Stimulated activated effector memory CD8-positive, alpha-beta T cell treated with anti-CD3 and anti-CD28 coated beads, Interleukin-12 subunit alpha, Interleukin-12 subunit beta, amount 100 ng/mL, for 72 hours (primary cell): ENCODE data around the gene SLC25A1.
A peak's percentile ranks its signal among the peaks of the same experiment; 100 is the strongest.

Experiments
- ATAC-seq: fragments of 150-1000 bp; cut with Tn5 transposase; 2 replicates; pipeline ENCODE4 v1.10.0; 2021
- DNase-seq, 2 donors: peaks; one replicate each; pipeline ENCODE4 v3.0.0; 2021 to 2022; ENCODE audit warnings: low spot score in 2 of 2
- H3K27ac Mint-ChIP-seq: one replicate; pipeline ENCODE4 v1.8.0; 2022; ENCODE audit warnings: mild to moderate bottlenecking, mixed read lengths
- H3K36me3 Mint-ChIP-seq: one replicate; pipeline ENCODE4 v1.8.0; 2022; ENCODE audit warnings: mild to moderate bottlenecking, mixed read lengths
- H3K4me1 Mint-ChIP-seq: one replicate; pipeline ENCODE4 v1.8.0; 2022; ENCODE audit warnings: mixed read lengths
- H3K4me3 Mint-ChIP-seq: one replicate; pipeline ENCODE4 v1.8.0; 2022; ENCODE audit warnings: mild to moderate bottlenecking, mixed read lengths
- H3K9me3 Mint-ChIP-seq: one replicate; pipeline ENCODE4 v1.8.0; 2022; ENCODE audit warnings: mixed read lengths

The SLC25A1 gene

GRCh38 chr22:19178065-19178656 lies 375 bp downstream of the SLC25A1 start:
- no peak overlapping the region for H3K27ac Mint-ChIP-seq
- H3K4me1 Mint-ChIP-seq, result peaks cover 43% of the 10 kb centered on the region
- ATAC-seq (peak; percentile 60), DNase-seq (peak in 1 of 2 donors; percentile 52)
- peaks cover 5% of the 10 kb centered on the region for H3K36me3 Mint-ChIP-seq
- H3K4me3 Mint-ChIP-seq, result peak overlapping the region; percentile 66
- H3K9me3 Mint-ChIP-seq, result no peaks in the 10 kb centered on the region

- H3K4me3 Mint-ChIP-seq, result peak overlapping the region; percentile 66
- H3K27ac Mint-ChIP-seq, result no peak overlapping the region
- no peaks in the 10 kb centered on the region for H3K9me3 Mint-ChIP-seq
- peaks cover 47% of the 10 kb centered on the region for H3K4me1 Mint-ChIP-seq
- no peak for DNase-seq
- no peak for ATAC-seq
- H3K36me3 Mint-ChIP-seq, result peaks cover 8% of the 10 kb centered on the region
These were observed 1.1 kb downstream of the SLC25A1 start for GRCh38 chr22:19177164-19178064.

GRCh38 chr22:19176732-19177131 lies 1.8 kb downstream of the SLC25A1 start:
- H3K36me3 Mint-ChIP-seq, result peaks cover 8% of the 10 kb centered on the region
- DNase-seq, result no peak
- H3K4me1 Mint-ChIP-seq, result peaks cover 46% of the 10 kb centered on the region
- H3K4me3 Mint-ChIP-seq, result peak overlapping the region; percentile 66
- no peaks in the 10 kb centered on the region for H3K9me3 Mint-ChIP-seq
- ATAC-seq, result no peak
- H3K27ac Mint-ChIP-seq, result no peak overlapping the region

DNA sequence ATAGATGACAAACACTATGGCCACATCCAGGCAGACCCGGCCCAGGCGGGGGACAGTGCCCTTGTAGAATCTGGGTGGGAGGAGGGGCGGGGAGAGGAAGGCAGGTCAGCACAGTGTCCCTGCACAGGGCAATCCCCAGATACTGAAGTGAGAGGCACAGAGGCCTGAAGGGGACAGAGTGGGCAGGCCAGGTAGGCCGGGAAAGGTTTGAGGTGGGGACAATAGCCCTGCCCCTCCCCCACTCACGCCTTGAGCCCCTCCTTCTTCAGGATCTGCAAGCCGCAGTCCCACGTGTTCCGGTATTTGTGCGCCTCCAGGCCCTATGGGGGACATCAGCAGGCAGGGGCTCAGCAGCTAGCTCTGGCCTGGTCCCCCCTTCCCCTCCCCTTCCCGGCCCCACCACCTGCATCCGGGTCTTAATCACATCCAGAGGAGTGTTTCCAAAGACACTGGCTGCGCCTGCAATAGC lies 2.3 kb downstream of the SLC25A1 start:
- H3K9me3 Mint-ChIP-seq, result no peaks in the 10 kb centered on the region
- H3K4me3 Mint-ChIP-seq, result peak overlapping the region; percentile 66
- ATAC-seq (no peak), DNase-seq (no peak)
- peak overlapping the region; percentile 34 for H3K27ac Mint-ChIP-seq
- peaks cover 9% of the 10 kb centered on the region for H3K36me3 Mint-ChIP-seq
- H3K4me1 Mint-ChIP-seq, result peaks cover 40% of the 10 kb centered on the region

DNA sequence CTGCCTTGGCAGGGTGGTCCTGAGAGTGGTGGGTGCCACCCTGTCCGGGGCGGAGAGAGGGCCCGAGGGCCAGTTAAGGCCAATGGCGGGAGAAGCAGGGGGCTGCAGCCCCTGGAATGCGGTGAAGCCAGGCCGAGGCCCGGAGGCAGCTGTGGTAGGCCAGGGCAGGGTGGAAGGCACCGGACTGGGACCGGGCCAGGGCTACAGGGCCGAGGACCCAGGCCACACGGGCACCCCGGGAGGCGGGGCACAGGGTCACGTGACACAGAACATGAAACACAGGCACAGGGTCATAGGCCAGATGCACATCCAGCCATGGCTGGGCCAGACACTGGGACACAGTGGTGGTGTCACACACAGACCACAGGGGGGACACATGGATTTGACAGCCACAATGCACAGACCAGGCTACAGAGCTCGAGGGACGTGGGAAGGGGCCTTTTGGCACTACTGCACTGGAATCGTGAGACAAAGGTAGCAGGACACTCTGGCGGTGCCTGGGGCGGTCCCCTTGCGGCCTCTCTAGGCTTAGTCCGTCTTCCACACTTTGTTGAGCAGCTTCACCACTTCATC lies 2.8 kb downstream of the SLC25A1 start:
- peak overlapping the region; percentile 34 for H3K27ac Mint-ChIP-seq
- no peak for ATAC-seq

GRCh38 chr22:19175026-19175601 lies 3.4 kb downstream of the SLC25A1 start:
- DNase-seq, result no peak
- Mint-ChIP-seq H3K9me3 (no peaks in the 10 kb centered on the region), H3K36me3 (peaks cover 17% of the 10 kb centered on the region), H3K27ac (peak overlapping the region; percentile 34), H3K4me1 (peaks cover 48% of the 10 kb centered on the region), H3K4me3 (no peak overlapping the region)
- no peak for ATAC-seq

More for the DNA sequence above, 2.8 kb downstream of the SLC25A1 start:
- peaks cover 42% of the 10 kb centered on the region for H3K4me1 Mint-ChIP-seq
- H3K9me3 Mint-ChIP-seq, result no peaks in the 10 kb centered on the region
- DNase-seq, result no peak
- H3K4me3 Mint-ChIP-seq, result peak overlapping the region; percentile 66
- H3K36me3 Mint-ChIP-seq, result peaks cover 15% of the 10 kb centered on the region

DNA sequence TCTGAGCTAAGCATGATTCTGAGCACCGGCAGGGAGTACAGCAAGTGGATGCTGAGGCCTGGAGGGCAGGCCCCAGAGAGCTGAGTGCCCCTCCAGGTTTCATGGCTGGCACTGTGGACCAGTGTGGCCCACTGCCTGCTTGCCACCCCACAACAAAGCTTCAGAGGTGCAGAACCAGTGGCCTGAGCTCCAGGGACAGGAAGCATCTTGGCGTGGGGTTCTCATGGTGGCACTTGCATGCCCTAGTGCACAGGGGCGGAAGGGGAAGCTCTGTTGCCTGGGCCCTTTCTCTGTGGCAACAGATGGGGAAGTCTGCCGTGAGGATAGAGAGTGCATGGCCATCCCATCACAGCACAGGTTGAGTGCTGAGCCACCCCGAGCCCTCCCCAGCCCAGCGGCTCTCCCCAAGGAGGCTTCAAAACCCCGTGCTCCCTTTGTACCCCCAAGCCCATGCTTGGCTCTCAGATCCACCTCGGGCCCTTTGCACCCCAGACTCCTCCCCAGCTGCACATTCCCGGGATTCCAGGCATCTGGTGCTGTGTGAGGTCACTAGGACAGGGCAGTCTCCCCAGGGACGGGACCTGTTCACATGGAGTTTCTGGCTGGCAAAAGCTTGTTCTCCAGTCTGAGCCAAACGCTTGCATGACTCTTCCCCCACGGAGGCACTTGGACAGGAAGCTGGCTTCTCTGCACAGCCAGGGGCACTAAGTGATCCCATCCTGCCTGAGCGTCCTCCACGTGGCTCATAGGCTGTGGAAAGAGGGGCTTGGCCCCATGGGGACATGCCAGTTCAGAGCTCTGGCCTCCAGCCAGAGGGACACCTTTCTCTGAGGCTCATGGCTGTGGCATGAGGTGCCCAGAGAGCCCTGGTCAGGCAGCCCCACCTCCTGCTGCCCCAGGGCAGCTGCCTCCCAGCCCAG lies 4.2 kb downstream of the SLC25A1 start:
- H3K4me1 Mint-ChIP-seq, result peaks cover 45% of the 10 kb centered on the region
- no peak overlapping the region for H3K27ac Mint-ChIP-seq
- DNase-seq (no peak), ATAC-seq (no peak)
- no peaks in the 10 kb centered on the region for H3K9me3 Mint-ChIP-seq
- H3K4me3 Mint-ChIP-seq, result no peak overlapping the region
- peaks cover 17% of the 10 kb centered on the region for H3K36me3 Mint-ChIP-seq

GRCh38 chr22:19173047-19174035 lies 5.2 kb downstream of the SLC25A1 start:
- Mint-ChIP-seq H3K9me3 (no peaks in the 10 kb centered on the region), H3K4me3 (peak overlapping the region; percentile 94), H3K4me1 (peaks cover 52% of the 10 kb centered on the region), H3K27ac (peak overlapping the region; percentile 96), H3K36me3 (peaks cover 17% of the 10 kb centered on the region)
- no peak for ATAC-seq
- no peak for DNase-seq

GRCh38 chr22:19172213-19173046 lies 6.1 kb downstream of the SLC25A1 start:
- H3K36me3 Mint-ChIP-seq, result peaks cover 17% of the 10 kb centered on the region
- peaks cover 53% of the 10 kb centered on the region for H3K4me1 Mint-ChIP-seq
- DNase-seq (no peak), ATAC-seq (no peak)
- no peaks in the 10 kb centered on the region for H3K9me3 Mint-ChIP-seq
- H3K27ac Mint-ChIP-seq, result peak overlapping the region; percentile 96
- H3K4me3 Mint-ChIP-seq, result peak overlapping the region; percentile 94

DNA sequence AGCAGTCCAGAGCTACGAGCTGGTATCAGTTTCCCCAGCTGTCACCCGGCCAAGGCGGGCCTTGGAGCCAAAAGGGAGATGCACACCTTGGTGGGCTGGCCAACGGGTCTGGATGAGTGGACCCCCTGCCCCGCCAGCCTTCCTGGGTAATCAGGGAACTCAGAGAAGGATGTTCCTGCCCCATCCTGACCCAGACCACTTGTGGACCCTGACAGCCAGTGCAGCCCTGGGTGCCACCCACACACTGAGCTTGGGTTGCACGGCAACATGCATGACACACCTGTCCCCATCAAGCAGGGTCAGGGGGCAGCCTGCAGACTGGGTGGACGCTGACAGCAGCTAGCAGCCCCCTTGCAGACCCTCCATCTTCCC lies 8.6 kb downstream of the SLC25A1 start:
- Mint-ChIP-seq H3K9me3 (no peaks in the 10 kb centered on the region), H3K4me1 (peaks cover 46% of the 10 kb centered on the region), H3K4me3 (peak overlapping the region; percentile 94), H3K27ac (no peak overlapping the region), H3K36me3 (peaks cover 17% of the 10 kb centered on the region)
- ATAC-seq (no peak), DNase-seq (no peak)

DNA sequence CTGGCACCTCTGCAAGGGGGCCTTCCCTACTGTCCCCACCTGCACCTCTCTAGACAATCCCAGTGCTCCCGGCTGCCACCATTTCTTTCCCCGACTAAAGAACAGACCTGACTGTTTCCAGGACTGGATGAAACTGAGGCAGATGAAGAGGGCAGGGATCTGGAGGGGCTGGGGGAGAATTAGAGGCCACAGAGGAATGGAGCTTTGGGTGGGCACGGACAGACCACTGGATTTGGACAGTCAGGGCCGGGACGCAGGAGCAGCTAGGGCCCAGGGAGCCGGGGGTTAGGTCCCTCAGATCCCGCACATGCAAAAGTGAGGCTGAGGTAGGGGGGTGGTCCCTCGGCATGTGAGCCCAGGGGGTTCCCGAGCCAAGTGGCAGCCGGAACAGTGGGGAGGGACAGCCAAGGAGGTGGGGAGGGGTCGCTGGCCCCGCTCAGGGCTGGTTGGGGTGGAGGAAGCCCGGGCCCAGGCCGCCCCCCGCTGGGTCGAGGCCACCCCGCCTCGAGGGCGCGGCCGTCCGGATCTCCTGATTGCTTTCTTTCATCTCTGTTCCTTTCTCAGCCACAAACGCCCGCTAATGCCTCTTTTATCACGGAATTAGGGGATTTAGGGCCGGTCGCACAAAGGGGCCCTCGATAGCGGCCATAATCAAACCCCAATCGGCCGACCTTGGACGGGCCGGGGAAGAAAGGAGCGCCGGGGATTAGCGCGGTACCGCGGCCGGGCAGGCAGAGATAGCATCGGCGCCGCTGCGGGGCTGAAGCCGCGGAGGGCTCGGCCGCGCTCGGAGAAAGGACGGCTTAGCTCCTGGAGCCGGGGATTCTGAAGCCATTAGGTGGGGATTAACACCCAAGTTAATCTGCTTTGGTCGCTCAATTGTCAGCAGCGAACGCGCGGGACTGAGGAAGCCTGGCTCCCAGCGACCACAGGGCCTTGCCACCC lies 9.3 kb downstream of the SLC25A1 start:
- Mint-ChIP-seq H3K36me3 (peaks cover 17% of the 10 kb centered on the region), H3K4me1 (peaks cover 46% of the 10 kb centered on the region), H3K9me3 (no peaks in the 10 kb centered on the region), H3K4me3 (peak overlapping the region; percentile 94), H3K27ac (no peak overlapping the region)
- no peak for DNase-seq
- ATAC-seq, result no peak
